CD4-positive, alpha-beta T cell treated with Interleukin-17A for 1 hour (primary cell): ENCODE results near the gene SELENOS.

ENCODE experiments used
- DNase-seq: peaks from one replicate; pipeline ENCODE4 v3.0.0-alpha.2; 2020

Gene SELENOS

GRCh38 chr15:101276501-101277037 is 716 bp downstream of the SELENOS start:
- DNase-seq, result peak; percentile 43

- DNase-seq, result no peak
These were observed 2.3 kb downstream of the SELENOS start for GRCh38 chr15:101275018-101275417.

- no peak for DNase-seq
These were observed 3.8 kb downstream of the SELENOS start for GRCh38 chr15:101273534-101273933.

- DNase-seq, result no peak
These were observed 4.7 kb downstream of the SELENOS start for GRCh38 chr15:101272584-101272983.

GRCh38 chr15:101269479-101270223 is 7.6 kb downstream of the SELENOS start:
- no peak for DNase-seq

GRCh38 chr15:101267320-101268104 is 9.8 kb downstream of the SELENOS start:
- DNase-seq, result no peak

- DNase-seq, result no peak
These were observed 10.5 kb downstream of the SELENOS start for GRCh38 chr15:101266787-101267186.

- no peak for DNase-seq
These were observed 11.3 kb downstream of the SELENOS start for GRCh38 chr15:101266034-101266433.

GRCh38 chr15:101264911-101265641 is 12.2 kb downstream of the SELENOS start:
- no peak for DNase-seq

- DNase-seq, result no peak
These were observed 13.3 kb downstream of the SELENOS start for GRCh38 chr15:101264011-101264410.

- no peak for DNase-seq
These were observed 14.7 kb downstream of the SELENOS start for GRCh38 chr15:101262551-101262950.

- DNase-seq, result peak; percentile 74
These were observed 18.8 kb downstream of the SELENOS start for GRCh38 chr15:101258238-101259144.

GRCh38 chr15:101256757-101257156 is 20.5 kb downstream of the SELENOS start:
- DNase-seq, result no peak

GRCh38 chr15:101255615-101256241 is 21.6 kb downstream of the SELENOS start:
- DNase-seq, result no peak

GRCh38 chr15:101255051-101255395 is 22.3 kb downstream of the SELENOS start:
- DNase-seq, result no peak

GRCh38 chr15:101254157-101255050 is 22.9 kb downstream of the SELENOS start:
- no peak for DNase-seq

GRCh38 chr15:101252836-101253235 is 24.4 kb downstream of the SELENOS start:
- no peak for DNase-seq

GRCh38 chr15:101251830-101252820 is 25.2 kb downstream of the SELENOS start, which contains the start of gene CHSY1:
CHSY1 (minus strand) TSS chr15:101252048; CDS start chr15:101251456, 592 bp downstream.
- peak; percentile 88 for DNase-seq
